Forelimb muscle (tissue), 1 donor: ENCODE measurements around the gene KCNJ4. TPM values are rescaled to one million over a fixed set of nuclear protein-coding genes. Genes with fewer than 3 reads are reported as not detected.

Experiments
- DNase-seq: peaks from one replicate; pipeline ENCODE4 v3.0.0-alpha.2; 2013; ENCODE audit warnings: low read depth
- polyA plus RNA-seq: library from polyadenylated mRNA; unstranded; fragments of 120-200 nt; gene quantifications from one replicate; pipeline ENCODE4 v1.2.1, GENCODE V29; 2013; ENCODE audit not compliant: insufficient read length

The KCNJ4 gene
- polyA plus RNA-seq, 1 donor = 0.24 TPM

DNA sequence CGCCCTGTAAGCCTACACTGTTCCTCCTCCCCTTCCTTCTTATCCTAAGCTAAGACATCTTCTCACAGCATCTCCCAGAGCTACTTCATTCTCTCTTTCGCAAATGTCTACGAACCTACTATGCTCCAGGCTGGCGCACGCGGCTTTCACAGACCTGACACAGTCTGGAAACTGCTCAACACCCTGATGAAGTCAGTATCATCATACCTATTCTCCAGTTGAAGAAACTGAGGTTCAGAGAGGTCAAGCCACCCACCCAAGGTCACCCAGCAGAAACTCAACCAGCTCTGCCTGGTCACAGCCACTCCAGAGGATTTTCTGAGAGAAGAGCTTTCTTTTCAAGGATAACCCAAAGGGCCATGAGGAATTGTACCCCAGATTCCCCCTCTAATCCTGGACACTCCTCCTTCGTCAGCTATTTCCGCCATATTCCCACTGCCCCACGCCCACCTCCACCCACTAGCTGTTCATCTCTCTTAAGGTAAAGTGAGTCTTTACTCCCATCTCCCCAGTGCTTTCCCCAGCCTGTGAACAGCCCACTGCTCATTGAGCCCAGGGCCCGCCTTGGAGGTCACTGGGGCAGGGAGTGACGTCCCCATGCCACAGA, 1.8 kb downstream of the KCNJ4 start:
- no peak for DNase-seq

DNA sequence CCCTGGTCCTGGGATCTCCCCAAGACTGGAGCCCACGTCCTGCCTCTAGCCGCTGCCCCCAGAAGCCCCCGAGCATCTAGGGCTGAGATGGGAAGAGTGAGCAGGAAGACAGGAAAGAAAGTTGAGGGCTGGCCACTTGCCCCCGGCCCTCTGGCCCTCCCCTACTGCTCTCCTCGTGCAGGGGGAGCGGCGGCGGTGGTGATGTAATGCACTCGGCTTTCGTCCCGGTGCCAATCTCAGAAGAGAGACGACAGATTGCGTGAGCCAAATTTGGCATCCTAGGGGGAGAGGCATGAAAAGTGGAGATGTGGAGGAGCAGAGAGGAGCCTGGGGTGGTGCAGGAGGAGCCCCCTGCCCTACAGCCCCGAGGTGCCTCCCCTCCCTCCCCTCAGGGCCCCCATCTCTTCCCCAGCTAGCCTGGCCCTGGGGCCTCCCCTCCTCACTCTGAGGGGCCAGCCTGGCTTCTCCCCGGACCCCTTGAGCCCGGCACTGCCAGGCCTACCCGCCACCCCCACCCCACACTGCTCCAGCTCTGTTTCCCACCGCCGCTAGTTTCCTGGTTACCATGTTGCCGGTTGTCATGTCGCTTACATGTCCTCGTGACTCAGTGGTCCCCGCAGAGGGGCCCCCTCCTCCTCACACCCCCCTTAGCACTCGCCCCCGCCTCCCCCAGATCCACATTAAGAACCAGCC, 2.5 kb downstream of the KCNJ4 start:
- no peak for DNase-seq

DNA sequence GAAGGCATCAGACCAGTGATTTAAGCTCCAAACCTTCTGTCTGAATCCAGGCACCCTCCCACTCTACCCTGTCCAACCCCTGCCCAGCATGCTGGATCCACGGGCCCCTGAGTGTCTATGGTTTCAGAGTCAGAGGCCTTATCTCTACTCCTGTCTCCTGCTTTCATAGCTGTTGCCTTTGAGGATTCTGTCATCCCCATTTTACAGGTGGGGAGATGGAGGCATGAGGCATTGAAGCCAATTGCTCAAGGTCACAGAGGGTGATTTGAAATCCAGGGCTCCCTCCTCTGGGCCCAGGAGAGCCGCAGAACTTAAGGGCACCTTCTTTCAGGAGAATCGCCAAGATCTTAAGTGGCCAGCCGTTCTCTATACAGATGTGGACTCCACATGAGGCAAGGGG, 3.1 kb downstream of the KCNJ4 start:
- no peak for DNase-seq

DNA sequence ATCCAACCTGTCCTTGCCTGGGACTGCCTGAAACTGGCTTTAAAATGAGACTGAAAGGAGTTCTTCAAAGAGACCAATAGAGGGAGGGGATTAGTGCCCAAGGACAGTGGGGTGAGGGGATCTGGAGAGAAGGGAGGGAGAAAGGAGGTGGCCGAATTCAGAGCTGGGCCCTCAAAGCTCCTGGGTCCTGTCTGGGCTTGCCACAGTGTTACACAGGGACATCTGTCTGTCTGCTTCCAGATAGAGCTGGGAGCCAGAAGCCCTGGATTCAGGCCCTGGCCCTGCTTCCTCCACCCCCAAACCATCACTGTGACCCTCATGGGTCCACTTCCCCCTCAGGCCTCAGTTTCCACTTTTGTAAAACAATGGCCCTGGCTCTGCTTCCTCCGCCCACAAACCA, 3.6 kb downstream of the KCNJ4 start:
- DNase-seq = no peak

DNA sequence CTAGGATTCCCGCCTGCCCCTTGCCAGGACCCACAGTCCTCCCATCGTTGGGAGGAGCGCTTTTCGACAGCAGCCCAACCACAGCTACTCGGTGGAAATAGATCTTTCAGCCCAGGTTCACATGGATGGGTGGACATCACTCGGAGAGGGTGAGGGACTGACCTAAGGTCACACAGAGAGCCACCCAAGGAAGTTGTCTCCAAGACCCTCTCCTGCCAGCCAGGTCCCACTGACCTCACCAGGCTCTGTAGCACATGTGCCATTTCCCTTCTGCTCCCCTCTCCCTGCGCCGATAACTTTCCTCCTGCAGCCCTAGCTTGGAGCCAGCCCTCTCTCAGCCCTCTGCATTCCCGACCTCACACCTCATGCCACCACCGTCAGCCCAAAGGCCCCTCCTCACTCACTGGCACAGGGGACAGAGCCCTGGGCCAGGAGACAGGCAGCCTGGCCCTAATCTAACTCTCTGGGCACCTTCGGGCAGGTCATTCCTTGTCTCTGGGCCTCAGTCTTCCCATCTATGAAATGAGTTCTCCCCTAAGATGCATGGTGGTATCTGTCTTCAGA, 4.7 kb downstream of the KCNJ4 start:
- no peak for DNase-seq

DNA sequence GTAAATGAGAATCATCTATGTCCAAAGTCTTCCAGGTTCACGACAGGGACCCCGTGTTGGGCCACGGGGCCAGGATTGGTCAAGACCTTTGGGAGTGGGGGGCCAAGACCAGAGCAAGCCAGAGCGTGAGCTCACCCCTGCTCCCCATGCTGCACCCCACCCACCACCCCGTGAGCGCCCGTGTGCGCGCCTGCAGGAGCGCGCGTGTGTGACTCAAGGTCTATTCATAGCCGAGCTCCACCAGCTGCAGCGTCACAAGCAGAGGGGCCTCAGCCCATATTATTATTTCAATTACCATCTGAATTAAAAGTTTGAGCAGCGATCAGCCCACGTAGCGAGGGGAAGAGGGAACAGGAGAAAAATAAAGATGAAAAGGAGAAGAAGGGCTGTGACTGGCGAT, 5.2 kb downstream of the KCNJ4 start:
- no peak for DNase-seq

DNA sequence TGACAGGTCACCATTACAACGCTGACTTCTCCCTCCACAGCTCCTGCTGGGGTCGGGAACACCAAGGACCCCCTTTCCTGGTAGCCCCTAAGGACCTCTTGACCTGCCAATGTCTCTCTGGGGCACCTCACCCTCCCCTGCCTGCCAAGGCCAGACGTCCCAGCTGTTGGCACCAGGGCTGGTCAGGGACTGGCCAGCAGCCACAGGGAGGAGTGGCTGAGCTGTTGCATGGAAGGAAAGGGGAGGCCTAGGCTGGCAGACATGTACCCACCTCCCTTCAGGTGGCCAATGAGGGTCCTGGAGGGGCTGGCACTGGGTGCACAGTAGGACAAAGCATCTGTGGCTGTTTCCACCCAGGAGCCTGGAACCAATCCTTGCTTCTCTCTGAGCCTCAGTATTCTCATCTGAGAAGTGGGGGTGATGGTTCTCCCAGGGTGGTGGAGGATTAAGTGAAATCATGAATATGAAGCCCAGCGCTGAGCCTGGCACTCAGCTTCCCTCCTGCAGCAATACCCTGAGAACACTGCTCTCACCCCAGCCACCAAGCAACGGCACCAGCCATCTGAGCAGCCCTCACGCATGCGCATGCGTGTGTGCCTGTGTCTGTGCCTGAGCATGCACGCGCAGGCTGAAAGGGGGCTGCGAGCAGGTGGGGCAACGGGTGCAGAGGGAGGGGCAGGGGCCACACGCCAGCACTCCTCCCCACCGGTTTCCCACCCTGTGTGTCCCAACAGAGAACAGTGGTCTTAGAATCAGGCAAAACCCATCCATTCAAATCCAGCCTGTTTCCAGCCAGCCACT, 5.9 kb downstream of the KCNJ4 start:
- DNase-seq = no peak

DNA sequence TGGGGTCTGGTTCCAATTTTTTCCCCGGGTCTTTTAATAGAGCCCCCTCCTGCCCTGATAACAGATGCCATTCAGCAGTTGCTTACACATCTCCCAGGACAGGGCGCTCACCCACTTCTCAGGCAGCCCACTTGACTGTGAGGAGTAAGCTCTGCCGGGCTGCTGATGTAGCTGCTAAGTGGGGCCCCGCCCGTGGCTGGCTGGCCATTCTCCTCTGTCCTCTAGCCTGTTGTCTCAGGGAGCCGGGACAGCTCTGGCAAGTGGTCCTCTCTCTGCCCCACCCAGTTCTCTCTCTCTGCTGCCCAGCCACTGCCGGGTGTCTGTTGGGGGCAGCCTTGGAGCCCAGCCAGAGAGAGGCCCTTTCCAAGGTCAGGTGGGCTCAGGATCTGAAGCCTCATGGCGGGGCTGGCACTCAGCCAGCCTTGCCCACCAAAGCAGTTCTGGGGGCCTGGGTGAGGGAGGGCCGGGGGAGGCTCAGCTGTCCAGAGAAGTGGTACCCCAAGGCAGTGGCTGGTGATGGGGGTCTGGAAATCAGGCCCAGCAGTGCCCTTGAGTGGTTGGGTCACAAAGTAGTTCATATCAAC, 8.9 kb downstream of the KCNJ4 start:
- DNase-seq = no peak

DNA sequence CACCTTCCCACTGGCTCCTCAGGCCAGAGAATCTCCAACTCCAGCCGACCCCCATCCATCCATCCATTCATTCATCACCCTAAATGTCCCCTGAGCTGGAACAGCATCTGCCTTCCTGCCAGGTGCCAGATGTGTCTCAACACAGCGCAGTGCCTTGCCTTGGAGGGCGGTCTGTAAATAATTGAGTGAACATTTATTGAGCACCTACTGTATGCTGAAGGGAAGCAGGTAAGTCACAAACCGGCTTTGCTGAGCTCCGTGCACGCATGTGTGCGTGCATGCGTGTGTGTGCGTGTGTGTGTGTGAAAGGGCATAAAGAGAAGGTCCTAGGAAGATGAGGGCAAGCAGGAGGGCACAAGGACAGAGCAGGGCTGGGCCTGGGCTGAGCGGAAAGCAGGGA, 10.2 kb downstream of the KCNJ4 start:
- no peak for DNase-seq

DNA sequence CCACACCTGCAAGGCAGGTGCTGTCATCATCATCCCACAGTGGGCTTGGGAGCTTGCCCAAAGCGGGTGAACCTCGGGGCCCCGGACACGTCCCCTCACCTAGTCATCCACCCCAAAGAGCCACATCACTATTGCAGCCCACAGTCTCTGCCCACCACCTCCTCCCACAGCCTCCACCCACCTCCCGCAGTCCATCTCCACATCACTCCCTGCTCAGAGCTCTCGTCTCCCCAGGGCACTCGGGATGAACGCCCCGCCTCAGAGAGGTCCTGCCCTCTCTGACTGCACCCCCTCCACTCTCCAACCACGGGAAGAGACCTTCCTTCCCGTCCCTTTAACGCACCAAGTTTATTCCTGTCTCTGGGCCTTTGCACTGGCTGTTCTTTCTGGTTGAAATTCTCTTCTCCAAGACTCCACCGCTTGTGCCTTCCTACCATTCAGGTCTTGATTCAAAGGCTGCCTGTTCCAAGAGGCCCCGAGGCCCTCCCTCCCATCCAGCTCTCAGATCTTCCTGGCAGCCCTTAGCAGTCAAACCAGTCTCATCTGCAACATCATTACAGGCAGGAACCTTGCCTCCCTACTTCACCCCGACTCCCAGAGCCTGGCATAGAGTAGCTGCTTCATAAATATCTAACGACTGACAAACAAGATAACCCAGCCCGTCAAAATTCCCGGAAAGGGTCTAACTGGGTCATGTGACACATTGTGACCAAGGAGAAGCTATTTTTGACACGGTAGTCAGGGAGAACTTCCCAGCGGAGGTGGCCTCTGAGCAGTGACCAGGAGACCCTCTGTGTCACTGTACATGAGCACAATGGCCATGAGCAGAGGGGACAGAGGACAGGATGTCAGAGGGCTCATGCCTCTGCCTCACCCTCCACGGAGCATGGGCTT, 11.1 kb downstream of the KCNJ4 start:
- no peak for DNase-seq

DNA sequence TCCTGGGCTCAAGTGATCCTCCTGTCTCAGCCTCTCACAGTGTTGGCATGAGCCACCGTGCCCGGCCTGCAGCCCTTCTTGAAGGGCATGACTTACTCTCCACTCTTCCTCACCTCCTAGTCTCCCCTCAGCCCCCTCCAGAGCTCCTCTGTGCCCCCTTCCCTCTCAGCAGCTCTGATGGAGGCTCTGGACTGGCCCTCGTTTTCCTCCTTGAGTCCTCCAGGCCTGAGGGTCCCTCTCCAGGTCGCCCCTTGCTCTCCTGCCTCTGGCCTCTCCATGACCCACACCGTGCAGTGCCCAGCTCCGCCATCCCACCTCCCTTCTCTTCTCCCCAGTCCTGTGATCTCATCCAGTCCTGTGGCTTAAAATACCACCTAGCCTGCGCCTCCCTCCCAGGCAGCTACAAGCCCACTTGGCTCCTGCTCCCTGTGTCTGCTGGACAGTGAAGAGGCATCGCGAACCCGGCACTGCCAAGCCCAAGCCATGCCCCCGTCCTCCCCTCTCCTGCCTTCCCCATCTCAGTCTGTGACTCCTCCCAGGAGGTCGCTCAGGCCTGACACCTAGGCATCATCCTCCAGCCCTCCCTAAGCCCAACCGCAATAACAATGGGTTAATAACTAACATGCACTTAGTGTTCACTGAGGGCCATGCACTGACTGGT, 11.9 kb downstream of the KCNJ4 start:
- DNase-seq = no peak

DNA sequence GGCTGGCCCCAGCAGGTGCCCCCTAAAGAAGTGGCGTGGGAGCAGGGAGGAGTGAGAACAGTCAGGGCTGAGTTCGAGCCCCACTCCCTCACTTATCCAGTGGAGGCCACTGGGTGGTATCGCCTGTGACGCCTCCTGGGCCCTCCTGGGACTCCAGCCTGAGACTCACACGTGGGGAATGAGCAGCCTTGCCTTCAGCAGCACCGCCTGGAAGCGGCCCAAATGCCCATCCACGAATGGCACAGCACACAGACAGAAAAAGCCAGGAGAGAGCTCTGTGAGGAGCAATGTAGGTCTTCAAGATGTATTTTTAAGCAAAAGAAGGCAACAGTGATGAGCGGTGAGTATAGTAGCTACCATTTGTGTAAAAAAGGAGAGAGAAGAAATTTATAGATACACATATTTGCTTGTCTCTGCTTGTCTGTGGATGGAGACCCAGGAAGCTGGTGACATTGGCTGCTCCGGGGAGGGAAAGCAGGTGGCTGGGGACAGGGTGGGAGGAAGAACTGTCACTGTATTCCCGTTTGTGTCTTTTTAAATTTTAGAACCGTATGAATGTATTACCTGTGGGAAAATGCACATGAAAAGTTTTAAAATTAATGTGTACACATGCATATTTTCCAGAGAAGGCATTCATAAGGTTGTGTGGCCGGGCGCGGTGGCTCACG, 13.2 kb downstream of the KCNJ4 start:
- DNase-seq = no peak

DNA sequence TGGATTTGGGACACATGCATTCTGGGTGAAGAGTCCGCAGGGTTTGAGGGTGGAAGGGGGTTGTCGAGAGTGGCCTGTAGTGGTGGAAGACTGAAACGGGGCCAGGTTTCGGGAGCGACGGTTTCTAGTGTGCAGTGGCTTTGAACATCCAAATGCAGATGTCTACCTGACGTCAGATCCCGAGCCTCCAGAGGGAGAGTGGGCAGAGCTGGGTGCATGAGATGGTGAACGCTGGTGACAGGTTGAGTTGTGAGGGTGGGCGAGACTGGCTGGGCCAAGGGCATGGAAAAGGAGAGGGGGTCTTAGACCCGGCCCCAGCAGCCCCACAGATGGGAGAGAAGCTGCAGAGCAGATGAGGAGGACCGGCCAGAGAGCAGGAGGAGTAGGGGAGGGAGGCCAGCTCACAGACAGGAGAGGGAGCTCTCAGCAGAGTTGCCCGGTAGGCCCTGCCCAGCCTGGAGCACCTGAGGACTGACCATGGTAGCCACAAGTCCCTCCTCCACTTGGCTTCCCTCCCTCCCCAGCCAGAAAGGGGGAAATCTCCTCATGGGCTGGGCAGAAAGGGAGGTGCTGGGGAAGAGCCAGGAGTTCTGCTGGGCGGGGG, 14.2 kb downstream of the KCNJ4 start:
- no peak for DNase-seq

DNA sequence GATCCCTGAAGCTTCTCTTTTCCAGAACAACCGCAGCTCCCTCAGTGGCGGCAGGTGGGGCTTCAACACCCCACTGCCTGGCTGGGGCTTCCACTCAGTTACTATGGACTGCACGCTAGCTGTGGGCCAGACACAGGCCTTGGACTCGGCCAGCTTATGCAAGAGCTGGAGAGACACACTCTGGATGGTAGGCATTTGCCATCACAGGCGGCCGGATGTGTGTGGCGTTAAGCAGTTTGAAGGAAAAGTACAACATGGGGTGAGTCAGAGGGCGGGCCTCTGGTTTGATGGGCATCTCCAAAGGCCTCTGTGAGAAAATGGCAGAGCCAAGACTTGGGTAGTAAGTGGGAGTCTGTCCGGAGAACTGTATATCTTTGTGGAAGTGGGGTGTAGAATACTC, 17.6 kb downstream of the KCNJ4 start:
- DNase-seq = no peak

DNA sequence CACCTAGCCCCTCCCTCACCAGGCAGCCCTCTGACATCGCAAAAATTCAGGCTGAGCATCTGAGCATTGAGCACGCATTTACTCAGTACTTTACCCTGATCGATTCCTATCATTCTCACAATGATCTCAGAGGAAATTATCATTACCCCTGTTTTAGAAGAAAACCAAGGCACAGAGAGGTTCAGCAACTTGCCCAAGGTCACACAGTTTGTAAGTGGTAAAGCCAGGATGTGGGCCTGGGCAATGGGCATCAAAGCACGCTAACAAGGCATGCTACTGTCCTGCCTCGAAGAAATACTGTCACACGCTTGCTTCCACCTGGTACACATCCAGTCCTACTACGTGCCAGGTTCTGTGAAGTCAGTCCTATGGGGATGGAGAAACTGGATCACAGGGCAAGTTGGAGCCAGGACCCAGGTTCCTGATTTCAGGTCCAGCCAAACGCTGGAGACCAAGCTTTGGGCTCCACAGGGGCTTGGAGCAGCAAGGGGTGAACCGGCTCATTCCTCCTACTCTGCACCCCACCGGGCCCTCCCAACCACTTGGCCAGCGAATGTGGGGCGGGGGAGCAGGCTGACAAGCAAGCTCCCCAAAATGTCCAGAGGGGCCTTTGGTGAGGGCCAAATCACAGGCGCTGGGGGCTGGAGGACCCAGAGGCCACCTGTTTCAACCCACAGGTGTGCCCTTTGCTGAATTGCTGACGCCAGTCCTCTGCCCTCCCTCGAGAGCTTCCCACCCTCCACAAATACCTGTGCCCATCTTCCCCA, 18.2 kb downstream of the KCNJ4 start:
- no peak for DNase-seq

DNA sequence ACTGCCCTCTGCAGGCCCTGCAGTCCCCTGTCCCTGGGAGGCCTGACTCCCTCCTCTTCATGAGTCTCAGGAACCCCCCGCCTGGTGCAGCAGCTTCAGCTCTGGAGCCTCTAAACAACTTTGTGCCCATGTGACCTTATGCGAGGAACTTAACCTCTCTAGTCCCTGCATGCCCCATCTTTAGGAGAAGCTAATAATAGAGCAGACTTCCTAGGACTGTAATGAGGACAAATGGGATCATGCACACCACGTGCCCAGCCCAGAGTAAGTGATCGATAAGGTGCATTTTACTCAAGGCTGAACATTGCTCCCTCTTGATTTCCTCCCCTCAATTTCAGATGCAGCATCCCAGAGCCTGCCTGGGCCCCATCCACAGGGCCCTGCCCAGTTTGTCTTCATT, 19.0 kb downstream of the KCNJ4 start:
- DNase-seq = no peak

DNA sequence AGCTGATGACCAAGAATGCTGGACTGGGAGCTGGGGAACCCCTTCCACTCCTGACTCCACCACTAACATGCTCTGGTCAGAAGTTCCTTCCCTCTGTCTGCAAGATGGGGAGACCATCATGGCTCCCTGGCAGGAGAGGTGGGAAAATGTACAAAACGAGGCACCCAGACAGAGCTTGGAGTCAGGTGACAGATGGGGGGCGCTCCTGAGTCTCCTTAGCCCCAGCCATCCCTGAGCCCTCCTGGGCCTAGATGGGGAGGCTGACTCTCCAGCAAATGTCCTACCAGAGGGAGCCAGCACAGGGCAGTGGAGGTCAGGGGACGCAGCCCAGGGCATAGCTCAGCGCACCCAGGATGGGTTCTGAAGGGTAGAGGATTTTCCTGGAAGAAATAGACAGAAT, 20.0 kb downstream of the KCNJ4 start:
- DNase-seq = no peak

DNA sequence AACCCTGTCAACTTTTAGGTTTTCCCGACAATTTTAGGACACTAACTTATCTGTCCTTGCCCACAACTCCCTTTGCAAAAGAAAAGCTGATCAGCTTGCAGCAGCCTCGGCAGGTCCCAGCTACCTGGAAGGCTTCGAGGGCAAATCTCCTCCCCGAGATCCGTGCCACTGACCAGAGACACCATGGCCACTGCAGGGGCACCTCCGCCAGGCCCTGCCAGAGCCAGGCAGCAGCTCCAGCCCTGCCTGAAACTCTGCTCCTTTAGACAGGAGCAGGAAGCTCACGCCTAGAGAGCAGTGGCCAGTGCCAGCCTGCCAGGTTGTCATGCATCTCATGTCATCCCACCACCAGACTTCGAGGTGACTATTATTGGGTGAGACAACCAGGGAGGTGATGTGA, 21.1 kb downstream of the KCNJ4 start:
- no peak for DNase-seq

DNA sequence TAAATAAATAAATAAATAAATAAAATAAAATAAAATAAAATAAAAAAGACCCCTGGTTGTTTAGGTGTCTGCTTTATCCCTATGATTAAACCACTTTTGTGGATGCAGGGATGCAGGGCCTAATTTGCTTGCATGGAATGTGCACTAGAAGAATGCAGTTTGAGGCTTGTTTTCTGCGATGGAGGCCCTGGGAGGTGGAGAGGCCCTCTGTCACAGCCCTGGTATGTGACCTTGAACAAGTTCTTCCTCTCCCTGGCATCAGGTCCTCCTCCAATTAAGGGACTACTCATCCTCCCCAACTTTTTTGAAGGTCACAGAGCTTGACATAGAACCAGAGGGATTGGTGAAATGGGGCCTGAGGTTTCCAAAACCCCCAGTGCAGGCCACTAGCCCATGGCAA, 22.7 kb downstream of the KCNJ4 start:
- DNase-seq = no peak
